ENCODE measurements around the gene ADORA1. TPM values are rescaled to one million over a fixed set of nuclear protein-coding genes. Genes with fewer than 3 reads are reported as not detected.

The ADORA1 gene
- polyA plus RNA-seq, 3 donors: 0.13 to 1.1 TPM; not detected in 1

- H3K9me3 Mint-ChIP-seq: no peaks in the 10 kb centered on the region
- Histone ChIP-seq H3K27me3 (ENCODE audit: control insufficient read depth in 2 of 2, insufficient read depth in 2 of 2, low read length in 2 of 2) (no peaks in the 10 kb centered on the region), H3K27ac (ENCODE audit: low read depth in 1 of 2, low read length in 2 of 2) (no peak overlapping the region), H3K4me3 (replicated peaks in 1 of 3; ENCODE audit: low read depth in 2 of 3, low read length in 3 of 3) (no peak overlapping the region), H3K36me3 (replicated peaks in 1 of 2; ENCODE audit: control insufficient read depth in 1 of 2, insufficient read depth in 2 of 2, low read length in 2 of 2) (no peaks in the 10 kb centered on the region), H3K9me3 (replicated peaks in 1 of 2; ENCODE audit: control insufficient read depth in 1 of 2, insufficient read depth in 1 of 2, low read length in 2 of 2) (no peaks in the 10 kb centered on the region), H3K79me2 (ENCODE audit: insufficient read depth, low read length) (no peaks in the 10 kb centered on the region), H3K4me1 (ENCODE audit: control insufficient read depth in 1 of 2, insufficient read depth in 2 of 2, low read length in 2 of 2) (peaks cover 38 to 46% of the 10 kb centered on the region in 2 donors), H2AFZ (ENCODE audit: insufficient read depth, low read depth, low read length, poor library complexity, severe bottlenecking) (no peak overlapping the region), H3K4me2 (replicated peaks; ENCODE audit: extremely low read depth, low read length, poor library complexity, severe bottlenecking) (no peak overlapping the region), H3K9ac (ENCODE audit: insufficient read depth, low read length, poor library complexity, severe bottlenecking) (no peak overlapping the region), H4K20me1 (ENCODE audit: insufficient read depth, low read length) (no peaks in the 10 kb centered on the region)
- H3K4me3 Mint-ChIP-seq: no peak overlapping the region
- H3K27ac Mint-ChIP-seq: peak overlapping the region in 1 of 7 donors; percentile 35
- 94% methylated on average over 3 of the region's 5 CpGs for WGBS (ENCODE audit: insufficient coverage)
- DNase-seq: no peak
- no peaks in the 10 kb centered on the region for H3K36me3 Mint-ChIP-seq
- intact Hi-C loops (cut with micrococcal nuclease): loop anchor here in 1 of 2 donors (5.0 kb wide), 2 partner anchors 39 to 51 kb away; partner anchors contain the start of gene ADORA1
- peaks cover 56% of the 10 kb centered on the region for H3K4me1 Mint-ChIP-seq
- no peak for TF ChIP-seq CTCF (IDR thresholded peaks at IDR 0.05)
- H3K27me3 Mint-ChIP-seq (ENCODE audit: low read depth in 3 of 3): peaks cover 3 to 12% (median 9%) of the 10 kb centered on the region in 3 donors
These were observed 50.6 kb downstream of the ADORA1 start for GRCh38 chr1:203178083-203178482.

- H3K4me1 Mint-ChIP-seq: peaks cover 56% of the 10 kb centered on the region
- intact Hi-C loops (cut with micrococcal nuclease): loop anchor here in 1 of 2 donors (5.0 kb wide), 2 partner anchors 38 to 52 kb away; partner anchors contain the start of gene ADORA1
- H3K36me3 Mint-ChIP-seq: no peaks in the 10 kb centered on the region
- no peaks in the 10 kb centered on the region for H3K36me3 ChIP-seq (replicated peaks in 1 of 2; ENCODE audit: control insufficient read depth in 1 of 2, insufficient read depth in 2 of 2, low read length in 2 of 2)
- no peak for TF ChIP-seq CTCF (IDR thresholded peaks at IDR 0.05)
- no peak overlapping the region for H3K27ac ChIP-seq (ENCODE audit: low read depth in 1 of 2, low read length in 2 of 2)
- H3K4me1 ChIP-seq (ENCODE audit: control insufficient read depth in 1 of 2, insufficient read depth in 2 of 2, low read length in 2 of 2): peaks cover 38 to 46% of the 10 kb centered on the region in 2 donors
- H3K9me3 ChIP-seq (replicated peaks in 1 of 2; ENCODE audit: control insufficient read depth in 1 of 2, insufficient read depth in 1 of 2, low read length in 2 of 2): no peaks in the 10 kb centered on the region
- H3K9ac ChIP-seq (ENCODE audit: insufficient read depth, low read length, poor library complexity, severe bottlenecking): no peak overlapping the region
- H4K20me1 ChIP-seq (ENCODE audit: insufficient read depth, low read length): no peaks in the 10 kb centered on the region
- no peak for DNase-seq
- no peak overlapping the region for H2AFZ ChIP-seq (ENCODE audit: insufficient read depth, low read depth, low read length, poor library complexity, severe bottlenecking)
- no peak overlapping the region for H3K4me3 ChIP-seq (replicated peaks in 1 of 3; ENCODE audit: low read depth in 2 of 3, low read length in 3 of 3)
- no peaks in the 10 kb centered on the region for H3K79me2 ChIP-seq (ENCODE audit: insufficient read depth, low read length)
- H3K4me3 Mint-ChIP-seq: no peak overlapping the region
- 78% methylated on average over 12 of the region's 14 CpGs for WGBS (ENCODE audit: insufficient coverage)
- no peaks in the 10 kb centered on the region for H3K9me3 Mint-ChIP-seq
- H3K27me3 Mint-ChIP-seq (ENCODE audit: low read depth in 3 of 3): peaks cover 2 to 12% (median 8%) of the 10 kb centered on the region in 3 donors
- H3K27me3 ChIP-seq (ENCODE audit: control insufficient read depth in 2 of 2, insufficient read depth in 2 of 2, low read length in 2 of 2): no peaks in the 10 kb centered on the region
- no peak overlapping the region for H3K4me2 ChIP-seq (replicated peaks; ENCODE audit: extremely low read depth, low read length, poor library complexity, severe bottlenecking)
- H3K27ac Mint-ChIP-seq: peak overlapping the region in 1 of 7 donors; percentile 12
These were observed 51.5 kb downstream of the ADORA1 start for GRCh38 chr1:203178821-203179666.

All from CD14-positive monocyte (primary cell).